Adrenal gland (tissue), 5 donors: ENCODE data around the gene WDR31.

Experiments
- CTCF ChIP-seq, 6 experiments: fragments of 450-650 bp in 4 of 6; fragments of 200-600 bp in 2 of 6; sonication (generic) in 1 of 6; IDR thresholded peaks; 1 replicate in 5 of 6; 2 replicates in 1 of 6; pipeline versions ENCODE4 v1.5.1 to v1.8.0; 2016 to 2021; ENCODE audit warnings: antibody characterized with exemption in 6 of 6, mild to moderate bottlenecking in 2 of 6, moderate library complexity in 1 of 6
- POLR2A ChIP-seq, 2 donors: fragments of 450-650 bp; IDR thresholded peaks; one replicate each; pipeline ENCODE4 v1.6.1; 2017; ENCODE audit warnings: antibody characterized with exemption in 2 of 2, mild to moderate bottlenecking in 2 of 2, moderate library complexity in 1 of 2
- donor health status: DM: no; HTN: no; CAD: no.

DNA sequence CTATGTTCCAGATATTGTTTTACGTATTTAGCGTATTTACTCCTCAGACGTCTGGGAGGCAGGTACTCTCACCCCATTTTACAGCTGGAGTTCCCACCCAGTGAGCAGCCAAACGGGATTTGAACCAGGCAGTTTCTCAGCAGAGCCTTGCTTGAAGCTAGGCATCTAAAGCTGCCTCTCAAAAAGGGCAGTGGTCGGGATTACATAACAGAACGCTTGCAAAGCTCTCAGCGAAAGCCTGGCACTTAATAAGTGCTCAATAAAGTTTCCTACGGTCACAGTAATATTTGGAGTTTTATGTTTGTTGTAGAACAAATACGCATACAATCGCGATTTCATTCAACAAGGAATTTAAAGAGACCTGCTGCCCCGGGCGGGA, 9.0 kb upstream of the WDR31 start:
- TF ChIP-seq POLR2A (IDR thresholded peaks at IDR 0.05) (no peak), CTCF (IDR thresholded peaks at IDR 0.05) (no peak)
